Measurements from ENCODE around the gene NSFL1C.

The NSFL1C gene

DNA sequence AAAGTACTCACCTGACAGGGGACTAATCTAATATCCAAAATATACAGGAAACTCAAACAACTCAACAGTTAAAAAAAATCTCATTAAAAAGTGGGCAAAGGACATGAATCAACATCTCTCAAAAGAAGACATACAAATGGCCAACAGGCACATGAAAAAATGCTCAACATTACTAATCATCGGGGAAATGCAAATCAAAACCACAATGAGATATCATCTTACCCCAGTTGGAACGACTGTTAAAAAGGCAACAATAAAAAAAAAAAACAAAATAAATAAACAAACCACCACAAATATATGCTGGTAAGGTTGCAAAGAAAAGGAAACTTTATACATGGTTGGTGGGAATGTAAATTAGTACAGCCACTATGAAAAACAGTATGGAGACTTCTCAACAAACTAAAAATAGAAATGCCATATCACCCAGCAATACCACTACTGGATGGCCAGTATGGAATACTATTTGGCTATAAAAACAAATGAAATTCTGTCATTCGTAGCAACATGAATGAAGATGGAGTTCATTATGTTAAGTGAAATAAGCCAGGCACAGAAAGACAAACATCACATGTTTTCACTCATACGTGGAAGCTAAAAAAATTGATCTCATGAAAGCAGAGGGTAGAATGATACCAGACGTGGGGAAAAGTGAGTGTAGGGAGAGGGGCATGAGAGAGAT lies 17.9 kb upstream of the NSFL1C start:
- DNase-seq (ENCODE audit: low read depth in 2 of 2): no peak

DNA sequence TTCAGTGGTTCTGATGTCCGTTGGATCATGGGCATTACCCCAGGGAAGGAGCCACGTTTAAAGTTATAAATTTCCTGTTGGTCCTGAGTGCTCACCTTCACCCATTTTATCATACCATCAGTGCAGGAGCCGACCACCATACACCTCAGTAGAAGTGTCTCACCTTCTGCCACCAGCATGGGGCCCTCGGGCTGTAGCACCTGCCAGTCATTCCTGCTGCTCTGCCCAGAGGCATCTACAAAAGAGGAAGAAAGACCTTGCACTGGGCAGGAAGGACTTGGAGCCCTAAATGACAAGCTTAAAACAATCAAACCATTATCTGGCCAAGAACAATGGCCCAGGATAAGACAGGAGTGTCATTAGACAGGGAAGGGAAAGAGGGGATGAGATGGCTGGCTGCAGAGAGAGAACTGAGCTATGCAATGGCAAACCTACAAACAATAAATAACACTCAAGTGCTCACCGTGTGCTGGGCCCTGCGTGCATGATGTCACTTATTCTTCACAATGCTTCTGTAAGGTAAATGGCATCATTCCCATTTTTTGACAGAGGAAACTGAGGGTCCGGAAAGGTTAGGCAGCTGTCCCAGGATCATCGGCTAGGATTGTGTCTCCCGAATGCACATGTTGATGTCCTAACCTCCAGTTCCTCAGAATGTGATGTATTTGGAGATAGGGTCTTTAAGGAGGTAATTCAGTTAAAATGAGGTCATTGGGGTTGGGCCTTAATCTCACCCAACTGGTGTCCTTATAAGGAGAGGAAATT lies 13.4 kb upstream of the NSFL1C start:
- no peak for DNase-seq (ENCODE audit: low read depth in 2 of 2)

DNA sequence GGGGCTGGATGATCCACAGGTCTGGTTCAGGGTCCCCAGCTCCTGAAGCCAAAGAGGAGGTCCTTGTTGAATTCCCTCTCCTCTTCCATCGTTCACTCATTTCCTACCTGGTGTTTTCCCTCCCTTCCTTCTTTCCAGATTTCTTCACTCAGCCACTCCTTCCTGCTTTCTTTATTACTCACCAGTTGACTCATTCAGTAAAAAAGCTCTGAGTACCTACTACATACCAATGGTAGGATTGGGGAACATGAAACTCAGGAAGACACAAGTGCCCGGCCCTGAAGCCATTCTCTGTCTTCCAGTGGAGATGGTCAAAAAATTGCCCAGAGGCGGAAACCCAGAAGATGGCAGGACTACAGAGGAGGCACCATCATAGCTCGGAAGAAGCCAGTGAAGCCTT lies 11.9 kb upstream of the NSFL1C start:
- DNase-seq (ENCODE audit: low read depth in 2 of 2): no peak

DNA sequence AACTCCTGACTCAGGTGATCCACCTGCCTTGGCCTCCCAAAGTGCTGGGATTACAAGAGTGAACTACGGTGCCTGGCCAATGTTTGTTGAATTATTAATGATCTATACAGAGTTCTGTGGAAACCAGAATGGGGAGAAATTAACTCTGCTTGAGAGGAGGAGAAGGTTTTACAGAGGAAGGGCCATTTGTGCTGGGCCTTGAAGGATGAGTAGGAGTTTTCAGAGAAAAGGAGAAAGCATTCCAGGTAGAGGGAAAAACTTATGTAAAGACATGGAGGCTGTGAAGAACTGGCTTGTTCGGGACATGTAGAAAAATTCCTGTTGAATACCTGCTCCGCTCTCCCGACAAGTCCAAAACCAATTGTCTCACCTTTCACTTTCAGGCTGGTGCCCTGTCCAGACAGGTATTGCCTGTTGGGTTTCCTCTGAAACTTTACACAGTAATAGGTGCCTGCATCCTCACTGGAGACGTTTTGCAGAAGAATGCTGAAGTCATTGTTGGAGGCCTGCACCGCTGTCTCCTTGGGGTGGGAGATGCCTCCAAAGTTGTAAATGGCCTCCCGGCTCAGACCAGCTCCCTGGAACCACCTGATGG lies 11.3 kb upstream of the NSFL1C start:
- DNase-seq (ENCODE audit: low read depth in 2 of 2): no peak

DNA sequence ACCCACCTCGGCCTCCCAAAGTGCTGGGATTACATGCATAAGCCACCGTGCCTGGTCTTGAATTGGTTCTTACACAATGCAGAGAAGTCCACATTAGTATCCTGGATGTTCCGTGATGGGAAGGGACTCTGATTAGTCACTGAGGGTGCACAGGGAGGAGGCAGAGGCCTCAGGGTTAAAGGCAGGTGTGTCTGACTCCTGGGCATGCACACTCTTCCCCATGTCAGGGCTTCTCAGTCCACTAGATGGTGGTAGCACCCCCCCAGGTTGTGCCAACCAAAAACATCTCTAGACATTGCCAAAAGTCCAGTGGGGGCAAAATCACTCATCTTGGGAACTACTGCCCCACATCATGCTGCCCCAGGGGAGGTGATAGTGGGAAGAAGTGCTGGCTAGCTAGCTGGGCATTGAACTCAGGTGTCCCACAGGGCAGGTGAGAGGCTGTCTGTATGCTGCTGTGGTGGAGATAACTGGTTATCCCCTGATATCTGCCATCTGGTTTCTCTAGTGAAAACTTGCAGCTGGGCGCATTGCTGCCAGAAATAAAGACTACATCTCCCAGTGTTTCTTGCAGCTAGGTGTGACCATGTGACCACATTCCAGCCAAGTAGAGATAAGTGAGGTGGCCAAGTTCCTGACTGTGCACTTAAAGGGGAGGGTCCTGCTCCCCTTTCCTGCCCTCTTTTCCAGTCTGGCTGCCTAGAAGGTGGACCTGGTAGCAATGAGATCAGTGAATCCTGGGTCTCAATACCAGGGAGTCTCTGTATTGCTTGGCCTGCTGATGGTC lies 8.4 kb upstream of the NSFL1C start:
- DNase-seq (ENCODE audit: low read depth in 2 of 2): no peak

DNA sequence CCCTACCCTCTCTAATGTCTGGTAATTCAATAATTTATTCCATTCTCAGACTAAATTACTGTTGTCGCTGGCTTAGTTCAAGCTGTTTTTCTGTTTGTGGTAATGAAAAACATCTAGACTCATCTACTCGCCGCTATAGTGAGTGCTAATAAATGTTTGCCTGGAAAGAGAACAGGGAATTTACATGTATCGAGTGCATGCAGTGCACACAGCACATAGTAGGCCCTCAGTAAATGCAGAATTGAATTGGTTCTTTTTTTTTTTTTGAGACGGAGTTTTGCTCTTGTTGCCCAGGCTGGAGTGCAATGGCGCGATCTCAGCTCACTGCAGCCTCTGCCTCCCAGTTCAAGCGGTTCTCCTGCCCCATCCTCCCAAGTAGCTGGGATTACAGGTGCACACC lies 7.7 kb upstream of the NSFL1C start:
- DNase-seq (ENCODE audit: low read depth in 2 of 2): no peak

DNA sequence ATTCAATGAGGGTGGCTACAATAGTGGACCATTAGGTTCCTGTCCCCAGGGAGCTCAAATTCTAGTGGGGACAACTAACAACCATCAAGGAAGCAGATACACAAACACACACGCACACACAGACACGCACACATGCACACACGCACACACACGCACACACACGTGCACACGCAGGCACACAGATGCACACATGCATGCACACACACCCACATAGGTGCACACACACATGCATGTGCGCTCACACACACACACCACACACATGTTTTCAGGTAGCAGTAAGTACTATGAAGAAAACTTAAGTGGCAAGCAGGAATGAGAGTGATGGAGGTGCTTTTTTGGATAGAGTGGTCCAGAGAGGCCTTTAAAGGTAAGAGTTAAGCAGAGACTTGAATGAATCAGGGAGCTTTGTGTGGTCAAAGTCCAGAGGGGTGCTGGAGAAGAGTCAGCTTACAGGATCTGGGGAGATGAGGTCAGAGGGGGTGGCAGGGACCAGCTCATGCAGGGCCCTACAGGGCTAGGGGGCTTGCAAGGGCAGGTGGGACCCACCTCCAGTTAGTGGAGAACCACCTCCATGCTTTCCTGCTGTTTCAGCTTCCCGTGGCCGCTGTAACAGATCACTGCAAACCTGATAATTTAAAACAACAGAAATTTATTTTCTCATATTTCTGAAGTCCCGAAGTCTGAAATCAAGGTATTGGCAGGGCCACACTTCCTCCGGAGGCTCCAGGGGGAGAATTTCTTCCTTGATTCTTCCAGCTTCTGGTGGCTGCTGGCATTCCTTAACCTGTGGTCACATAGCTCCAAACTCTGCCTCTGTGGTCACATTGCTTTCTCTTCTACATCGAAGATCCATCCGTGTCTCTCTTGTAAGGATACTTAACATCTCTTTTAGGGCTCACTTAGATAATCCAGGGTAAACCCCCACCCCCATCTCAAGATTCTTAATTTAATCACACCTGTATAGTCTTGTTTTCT lies 6.9 kb upstream of the NSFL1C start:
- no peak for DNase-seq (ENCODE audit: low read depth in 2 of 2)

DNA sequence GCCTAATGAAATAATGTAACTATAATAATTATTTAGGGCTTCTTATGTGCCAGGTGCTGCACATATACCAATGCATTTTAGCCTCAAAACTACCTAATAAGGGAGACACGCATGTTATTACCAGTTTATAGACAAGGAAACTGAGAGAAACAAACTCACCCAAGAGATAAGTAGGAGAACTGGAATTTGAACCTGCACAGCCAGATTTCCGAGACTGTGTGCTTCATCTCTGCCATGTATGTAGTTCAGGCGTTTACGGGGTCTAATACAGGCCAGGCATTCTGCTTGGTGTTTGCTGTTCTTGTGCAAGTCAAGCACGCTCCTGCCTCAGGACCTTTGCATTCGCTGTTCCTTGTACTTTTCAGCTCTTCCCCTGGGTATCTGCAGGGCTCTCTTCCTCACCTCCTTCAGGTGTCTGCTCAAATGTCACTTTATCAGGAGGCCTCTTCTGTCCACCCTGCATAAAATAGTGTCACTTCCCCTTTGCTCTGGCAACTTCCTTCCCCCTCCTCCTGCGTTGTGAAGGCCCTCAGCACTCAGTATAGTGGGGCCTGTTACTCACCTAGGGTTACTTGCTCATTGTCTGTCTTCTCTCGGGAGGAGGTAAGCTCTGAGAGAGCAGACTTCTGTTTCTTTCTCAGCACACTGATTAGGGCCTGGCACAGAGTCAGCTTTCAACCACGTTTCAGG lies 6.1 kb upstream of the NSFL1C start:
- no peak for DNase-seq (ENCODE audit: low read depth in 2 of 2)

DNA sequence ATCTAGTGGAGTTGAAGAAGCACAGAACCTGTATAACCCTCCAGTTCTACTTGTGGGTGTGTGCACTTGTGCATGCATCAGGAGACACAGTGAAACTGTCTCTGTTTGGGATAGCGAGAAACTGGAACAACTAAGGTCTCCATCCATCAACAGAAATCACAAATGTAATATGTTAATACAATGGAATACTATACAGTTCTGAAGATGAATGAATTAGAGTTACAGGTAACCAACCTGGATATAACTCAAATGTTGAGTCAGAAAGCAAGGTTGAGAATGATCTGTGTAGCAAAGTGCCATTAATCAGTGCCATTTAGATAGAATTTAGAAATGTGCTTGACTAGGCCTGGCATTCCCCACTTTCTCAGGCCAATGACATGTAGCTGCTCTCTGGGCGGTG lies 4.6 kb upstream of the NSFL1C start:
- no peak for DNase-seq (ENCODE audit: low read depth in 2 of 2)

DNA sequence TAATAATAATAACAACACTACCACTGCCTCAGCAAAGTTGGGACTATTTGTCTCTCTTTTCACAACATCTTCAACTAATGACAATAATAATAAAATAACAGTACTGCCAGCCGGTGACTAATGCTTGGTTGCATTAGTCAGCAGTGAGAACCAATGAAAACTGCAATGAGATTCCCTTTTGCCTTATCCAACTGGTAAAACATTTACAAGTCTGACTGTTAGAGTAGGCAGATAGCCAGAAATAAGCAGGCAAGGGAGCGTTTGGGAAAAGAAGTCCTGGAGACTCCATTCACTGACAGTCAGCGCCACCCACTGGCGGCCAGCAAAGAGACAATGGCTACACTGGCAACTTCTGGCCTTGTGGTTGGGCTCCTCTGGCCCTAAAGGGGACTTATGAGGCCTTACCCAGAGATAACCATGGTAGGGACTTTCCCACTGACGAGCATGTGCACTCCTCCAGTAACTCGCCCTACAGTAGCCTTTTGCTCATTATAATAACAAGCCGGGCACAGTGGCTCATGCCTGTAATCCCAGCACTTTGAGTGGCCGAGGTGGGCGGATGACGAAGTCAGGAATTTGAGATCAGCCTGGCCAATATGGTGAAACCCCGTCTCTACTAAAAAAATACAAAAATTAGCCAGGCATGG lies 3.4 kb upstream of the NSFL1C start:
- DNase-seq (ENCODE audit: low read depth in 2 of 2): no peak

DNA sequence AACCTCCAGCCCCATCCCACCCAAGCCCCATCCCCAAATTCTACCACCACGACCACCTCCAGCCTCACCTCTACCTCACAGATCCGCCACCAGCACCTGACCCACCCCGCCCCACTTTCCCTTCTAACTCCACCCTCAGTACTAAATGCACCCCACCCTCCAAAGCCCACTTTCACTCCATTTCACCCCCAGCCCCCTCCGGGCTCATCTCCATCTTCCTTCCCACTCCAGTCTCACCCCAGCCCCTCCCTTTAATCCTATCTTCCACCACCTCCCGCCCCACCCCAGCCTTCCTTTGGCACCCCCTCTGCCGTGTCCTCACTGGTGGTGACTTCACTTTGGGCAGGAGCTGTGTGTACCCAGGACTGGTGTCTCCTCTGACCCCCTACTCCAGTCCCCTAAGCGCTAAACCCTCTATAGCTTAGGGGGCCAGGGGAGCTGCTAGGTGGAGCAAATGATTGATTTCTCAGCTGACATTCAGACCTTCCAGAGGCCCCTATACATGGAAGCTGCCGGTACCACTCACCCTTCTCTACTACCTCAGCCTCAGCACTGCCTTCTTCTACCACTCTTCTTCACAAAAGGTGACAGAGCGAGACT lies 2.8 kb upstream of the NSFL1C start:
- no peak for DNase-seq (ENCODE audit: low read depth in 2 of 2)

DNA sequence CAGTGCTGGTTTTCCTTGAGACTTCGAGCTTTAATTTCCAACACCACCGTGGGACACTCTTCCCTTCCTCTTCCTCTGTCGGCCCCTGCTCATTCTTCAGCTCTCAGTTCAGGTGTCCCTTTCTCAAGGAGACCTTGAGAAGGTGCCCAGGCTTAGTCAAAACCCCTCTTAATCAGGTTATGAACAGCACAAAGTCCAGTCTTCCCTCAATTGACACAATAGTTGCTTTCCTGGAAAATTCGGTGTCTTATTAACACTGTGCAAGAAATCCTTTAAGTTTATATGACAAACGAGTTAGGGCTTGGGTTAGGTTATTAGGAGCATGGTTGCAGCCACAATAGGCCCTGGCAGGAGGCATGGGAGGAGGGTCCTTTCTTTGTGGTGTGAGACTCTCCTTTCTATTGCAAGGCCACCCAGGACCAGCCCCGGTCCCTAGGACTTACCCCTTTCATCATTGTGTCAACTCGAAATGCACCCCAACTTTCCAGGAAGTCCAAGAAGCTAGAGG lies 1.5 kb upstream of the NSFL1C start:
- DNase-seq (ENCODE audit: low read depth in 2 of 2): no peak

DNA sequence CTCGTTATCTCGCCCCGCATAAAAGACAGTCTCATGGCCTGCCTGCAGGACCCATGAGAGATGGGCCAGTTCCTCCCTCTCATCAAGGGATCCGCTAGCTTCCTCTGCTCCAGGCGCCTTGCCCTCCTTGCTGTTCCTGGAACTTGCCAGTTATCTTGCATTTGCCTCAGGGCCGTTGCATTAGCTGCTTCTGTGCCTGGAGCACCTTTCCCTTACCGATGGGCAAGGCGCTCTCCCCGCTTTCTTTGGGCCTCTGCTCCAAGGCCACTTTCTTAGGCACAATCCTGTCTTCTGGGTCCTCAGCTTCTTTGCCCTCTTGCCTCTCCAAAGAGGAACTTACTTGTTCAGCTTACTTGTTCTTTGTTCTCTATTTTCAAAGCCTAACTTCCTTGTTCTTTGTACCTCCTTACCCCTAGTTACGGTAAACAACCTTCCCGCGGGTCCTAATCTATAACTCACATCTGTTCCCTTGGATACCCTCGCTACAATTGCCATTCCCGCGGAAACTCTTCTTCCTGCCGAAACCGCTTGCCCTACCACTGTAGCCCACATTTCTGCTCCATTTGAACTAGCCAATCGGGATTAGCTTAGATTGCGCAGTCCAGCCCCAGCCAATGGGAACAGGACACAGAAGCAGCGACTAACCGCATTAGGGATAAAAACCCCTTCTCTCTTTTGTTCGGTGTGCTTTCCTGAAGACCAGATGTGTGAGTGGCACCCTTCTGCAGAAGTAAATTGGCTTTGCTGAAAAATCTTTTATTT lies 887 bp upstream of the NSFL1C start:
- DNase-seq (ENCODE audit: low read depth in 2 of 2): no peak

DNA sequence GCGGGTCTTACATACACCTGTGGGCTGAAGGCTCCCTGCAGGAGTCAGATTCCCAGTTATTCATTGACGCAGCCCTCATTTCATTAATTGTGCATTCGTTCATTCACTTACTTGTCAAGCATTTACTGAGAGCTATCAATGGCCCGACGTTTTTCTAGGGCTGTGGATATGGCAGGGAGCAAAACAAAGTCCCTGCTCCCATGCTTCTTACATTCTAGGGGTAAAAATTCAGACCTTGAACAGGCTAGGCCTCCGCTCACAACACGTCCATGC lies 369 bp upstream of the NSFL1C start:
- DNase-seq (ENCODE audit: low read depth in 2 of 2): no peak

DNA sequence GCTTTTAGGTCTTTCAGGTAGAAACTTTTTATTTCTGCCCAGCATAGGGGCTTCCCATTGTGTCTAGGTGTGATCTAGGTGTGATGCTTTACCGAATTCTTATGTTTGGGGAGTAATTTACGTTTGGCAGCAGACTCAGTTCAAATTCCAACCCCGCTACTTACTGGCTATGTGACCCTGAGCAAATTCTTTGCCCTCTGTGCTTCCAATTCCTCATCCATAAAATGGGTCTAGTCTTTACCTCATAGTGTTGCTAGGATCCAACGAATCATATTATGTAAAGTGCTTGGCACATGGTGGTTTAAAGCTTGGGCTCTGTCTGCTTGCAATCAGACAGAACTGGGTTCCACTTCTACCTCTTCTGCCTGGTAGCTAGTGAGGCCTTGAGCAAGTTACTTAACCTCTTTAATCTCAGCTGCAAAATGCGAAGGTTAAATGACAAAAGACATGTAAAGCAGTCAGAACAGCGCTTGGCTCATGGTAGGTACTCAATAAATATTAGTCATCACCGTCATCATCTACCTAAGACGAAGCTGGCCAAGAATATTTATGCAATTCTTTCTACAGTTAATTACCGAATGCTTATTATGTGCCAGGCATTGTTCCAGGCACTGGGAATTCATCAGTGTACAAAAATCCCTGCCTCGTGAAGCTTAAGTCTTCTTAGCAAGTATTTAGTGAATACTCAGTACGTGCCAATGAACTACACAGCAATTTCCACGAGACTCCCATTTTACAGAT lies 1.0 kb downstream of the NSFL1C start:
- DNase-seq (ENCODE audit: low read depth in 2 of 2): no peak

DNA sequence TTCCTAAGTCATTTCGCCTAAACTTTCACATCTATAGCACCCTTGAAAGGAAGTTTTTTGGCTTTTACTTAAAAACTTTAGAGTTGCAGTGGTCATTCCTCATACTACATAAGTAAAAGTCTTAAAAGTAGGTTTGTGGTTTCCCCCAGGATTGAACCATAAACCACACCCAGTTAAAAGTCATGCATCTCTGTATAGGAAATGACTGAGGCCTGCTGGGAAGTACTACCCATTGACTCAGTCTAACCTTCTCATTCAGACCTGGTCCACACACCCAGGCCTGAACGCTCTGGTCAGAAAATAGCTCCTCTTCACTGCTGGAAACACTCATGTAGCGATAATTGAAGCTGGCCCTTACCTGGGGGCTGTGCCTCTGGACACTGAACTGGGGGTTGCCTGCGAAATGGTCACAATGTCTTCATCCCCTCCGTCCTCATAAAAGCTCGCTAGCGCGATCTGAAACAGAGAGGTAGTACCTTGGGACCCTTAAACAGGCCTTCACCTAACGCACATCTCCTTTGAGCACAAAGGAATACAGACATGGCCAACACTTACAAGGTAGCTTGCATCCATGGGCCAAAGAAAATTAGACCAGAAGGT lies 2.6 kb downstream of the NSFL1C start:
- no peak for DNase-seq (ENCODE audit: low read depth in 2 of 2)

DNA sequence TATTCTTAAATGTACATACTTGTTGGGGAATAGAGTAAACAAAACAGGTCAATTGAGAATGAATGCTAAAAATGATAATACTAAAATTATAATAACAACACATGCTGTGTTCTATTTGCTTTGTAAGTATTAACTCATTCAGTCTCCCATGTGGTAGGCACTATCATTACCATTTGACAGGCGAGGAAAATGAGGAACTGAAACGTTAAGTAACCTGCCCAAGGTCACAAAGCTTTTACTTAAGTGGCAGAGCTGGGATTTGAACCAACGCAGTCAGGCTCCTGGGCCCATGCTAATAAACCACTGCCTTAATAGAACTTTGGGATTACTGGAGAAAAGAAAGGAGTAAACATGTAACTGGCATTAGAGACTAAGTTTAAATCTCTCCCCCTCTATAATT lies 3.8 kb downstream of the NSFL1C start:
- no peak for DNase-seq (ENCODE audit: low read depth in 2 of 2)

DNA sequence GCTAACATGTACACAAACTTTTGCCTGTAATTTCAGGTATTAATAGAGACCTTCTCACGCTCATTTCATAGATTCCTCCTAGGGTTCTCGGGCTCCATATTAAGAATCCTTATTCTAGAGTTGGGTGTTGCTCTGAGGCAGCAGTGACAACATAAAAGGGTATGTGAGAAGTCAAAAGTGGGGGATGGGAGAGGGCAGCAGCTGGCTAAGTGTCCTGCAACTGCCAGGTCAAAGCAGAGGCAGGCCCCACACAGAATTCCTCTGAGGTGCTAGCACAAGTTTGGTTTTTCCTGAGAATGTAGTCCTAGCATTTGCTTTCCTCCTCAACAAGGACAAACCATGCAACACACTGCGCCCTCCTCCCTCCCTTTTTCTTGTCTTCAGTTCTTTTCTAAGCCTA lies 4.6 kb downstream of the NSFL1C start:
- DNase-seq (ENCODE audit: low read depth in 2 of 2): no peak
